Effector memory CD4-positive, alpha-beta T cell (primary cell): ENCODE data around the gene XCL2.

Experiments
- DNase-seq, 3 donors: peaks; one replicate each; pipeline ENCODE4 v3.0.0-alpha.2; 2020
- H3K27ac ChIP-seq: 2 replicates; pipeline ENCODE4 v1.7.0; 2013; ENCODE audit warnings: mild to moderate bottlenecking, low read length, moderate library complexity; ENCODE audit not compliant: insufficient read depth, poor library complexity, severe bottlenecking
- H3K27me3 ChIP-seq: replicated peaks from 2 replicates; pipeline ENCODE4 v1.7.0; 2013; ENCODE audit warnings: mild to moderate bottlenecking, low read length; ENCODE audit not compliant: insufficient read depth, control insufficient read depth, poor library complexity, severe bottlenecking
- H3K36me3 ChIP-seq: 2 replicates; pipeline ENCODE4 v1.7.0; 2013; ENCODE audit warnings: mild to moderate bottlenecking, low read length, moderate library complexity; ENCODE audit not compliant: control insufficient read depth, insufficient read depth
- H3K4me1 ChIP-seq: 2 replicates; pipeline ENCODE4 v1.7.0; 2013; ENCODE audit warnings: low read length, mild to moderate bottlenecking; ENCODE audit not compliant: control insufficient read depth, insufficient read depth, poor library complexity, severe bottlenecking
- H3K4me3 ChIP-seq: 2 replicates; pipeline ENCODE4 v1.7.0; 2013; ENCODE audit warnings: low read length, low read depth, mild to moderate bottlenecking; ENCODE audit not compliant: insufficient read depth, poor library complexity, severe bottlenecking
- H3K9me3 ChIP-seq: 2 replicates; pipeline ENCODE4 v1.7.0; 2013; ENCODE audit warnings: mild to moderate bottlenecking, low read length, moderate library complexity; ENCODE audit not compliant: control insufficient read depth

Gene XCL2

GRCh38 chr1:168520052-168520751 is 23.6 kb downstream of the XCL2 start:
- Histone ChIP-seq H3K36me3 (no peaks in the 10 kb centered on the region), H3K4me1 (peaks cover 21% of the 10 kb centered on the region), H3K27me3 (no peaks in the 10 kb centered on the region), H3K9me3 (no peaks in the 10 kb centered on the region), H3K27ac (no peak overlapping the region), H3K4me3 (no peak overlapping the region)
- no peak for DNase-seq

GRCh38 chr1:168518813-168519212 is 25.0 kb downstream of the XCL2 start:
- peaks cover 31% of the 10 kb centered on the region for H3K4me1 ChIP-seq
- no peaks in the 10 kb centered on the region for H3K27me3 ChIP-seq
- no peaks in the 10 kb centered on the region for H3K9me3 ChIP-seq
- H3K36me3 ChIP-seq = no peaks in the 10 kb centered on the region
- no peak for DNase-seq
- H3K4me3 ChIP-seq = no peak overlapping the region
- no peak overlapping the region for H3K27ac ChIP-seq

DNA sequence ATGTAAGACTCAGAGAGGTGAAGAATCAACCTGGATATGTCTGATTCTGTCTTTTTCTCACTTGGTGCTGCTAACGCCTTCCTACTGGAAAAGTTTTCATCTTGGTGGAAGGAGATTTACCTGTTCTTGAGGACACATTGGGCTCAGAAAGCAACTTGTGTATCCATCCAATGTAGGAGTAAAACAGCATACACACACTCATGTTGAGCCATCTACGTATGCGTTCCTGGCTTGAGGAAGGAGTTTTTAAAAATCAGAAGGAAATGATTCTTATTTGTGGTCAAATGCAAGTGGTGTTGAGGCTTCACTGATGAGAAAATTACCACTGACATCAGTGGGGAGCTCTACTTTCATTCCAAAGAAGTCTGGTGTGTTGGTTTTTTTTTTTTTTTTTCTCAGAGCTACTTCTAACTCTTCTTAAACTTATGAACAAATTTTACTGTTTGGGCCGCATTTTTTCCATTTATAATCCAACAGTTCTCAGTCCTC is 25.6 kb downstream of the XCL2 start:
- Histone ChIP-seq H3K27me3 (no peaks in the 10 kb centered on the region), H3K4me1 (peaks cover 34% of the 10 kb centered on the region)

GRCh38 chr1:168514455-168514854 is 29.3 kb downstream of the XCL2 start:
- Histone ChIP-seq H3K4me1 (peaks cover 19% of the 10 kb centered on the region), H3K4me3 (no peak overlapping the region), H3K9me3 (no peaks in the 10 kb centered on the region), H3K27me3 (no peaks in the 10 kb centered on the region), H3K36me3 (no peaks in the 10 kb centered on the region), H3K27ac (no peak overlapping the region)
- DNase-seq = no peak

More for the DNA sequence above, 25.6 kb downstream of the XCL2 start:
- Histone ChIP-seq H3K36me3 (no peaks in the 10 kb centered on the region), H3K27ac (no peak overlapping the region), H3K4me3 (no peak overlapping the region), H3K9me3 (no peaks in the 10 kb centered on the region)
- no peak for DNase-seq

- H3K4me3 ChIP-seq = no peak overlapping the region
- no peak for DNase-seq
- no peak overlapping the region for H3K27ac ChIP-seq
- H3K27me3 ChIP-seq = no peaks in the 10 kb centered on the region
- H3K4me1 ChIP-seq = peaks cover 19% of the 10 kb centered on the region
- H3K9me3 ChIP-seq = no peaks in the 10 kb centered on the region
- H3K36me3 ChIP-seq = no peaks in the 10 kb centered on the region
Observed at GRCh38 chr1:168513656-168514404, 30.0 kb downstream of the XCL2 start.

DNA sequence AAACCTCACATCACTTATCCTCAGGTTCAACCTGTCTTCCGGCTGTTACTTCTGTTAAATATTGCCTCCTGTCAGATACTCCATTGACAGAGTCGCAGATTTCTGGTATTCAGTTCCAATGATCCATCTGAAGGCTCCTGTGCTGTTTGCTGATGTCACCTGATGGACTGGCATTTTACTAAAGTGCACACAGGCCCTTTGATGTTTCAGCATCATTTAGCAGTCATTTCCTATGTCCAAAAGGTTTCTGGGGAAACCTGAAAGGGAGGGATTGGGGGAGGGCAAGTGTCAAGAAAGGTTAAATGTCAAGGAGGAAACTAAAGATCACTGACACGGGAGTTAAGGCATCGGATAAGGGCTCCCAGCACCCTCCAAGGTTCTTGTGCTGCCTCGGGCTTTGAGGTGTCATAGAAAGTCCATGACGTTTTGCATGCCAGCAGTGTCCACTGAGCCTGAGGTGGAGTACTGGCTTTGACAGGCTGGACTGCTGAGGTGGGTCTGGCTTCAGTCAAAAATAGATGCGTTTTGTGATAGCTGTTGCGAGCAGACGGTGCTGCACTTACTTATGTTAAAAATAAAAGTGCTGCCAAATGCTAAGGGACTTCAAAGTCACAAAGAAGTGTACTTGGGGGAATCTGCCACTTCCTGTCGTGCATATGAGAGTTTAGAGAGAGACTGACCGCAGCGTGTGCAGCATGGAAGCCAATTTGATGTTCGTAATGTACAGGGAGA is 30.8 kb downstream of the XCL2 start:
- DNase-seq = no peak

GRCh38 chr1:168509875-168510791 is 33.7 kb downstream of the XCL2 start:
- DNase-seq = no peak
- Histone ChIP-seq H3K9me3 (no peaks in the 10 kb centered on the region), H3K4me3 (no peak overlapping the region), H3K27ac (no peak overlapping the region), H3K27me3 (no peaks in the 10 kb centered on the region), H3K4me1 (peaks cover 18% of the 10 kb centered on the region), H3K36me3 (no peaks in the 10 kb centered on the region)

More for the DNA sequence above, 30.8 kb downstream of the XCL2 start:
- H3K4me1 ChIP-seq = peaks cover 19% of the 10 kb centered on the region
- no peaks in the 10 kb centered on the region for H3K36me3 ChIP-seq
- H3K27me3 ChIP-seq = no peaks in the 10 kb centered on the region
- no peaks in the 10 kb centered on the region for H3K9me3 ChIP-seq
- H3K27ac ChIP-seq = peak overlapping the region; percentile 40
- H3K4me3 ChIP-seq = peak overlapping the region; percentile 14

GRCh38 chr1:168509210-168509609 is 34.6 kb downstream of the XCL2 start:
- Histone ChIP-seq H3K4me1 (peaks cover 12% of the 10 kb centered on the region), H3K36me3 (no peaks in the 10 kb centered on the region), H3K27me3 (no peaks in the 10 kb centered on the region), H3K9me3 (no peaks in the 10 kb centered on the region), H3K4me3 (no peak overlapping the region), H3K27ac (no peak overlapping the region)
- DNase-seq = no peak

DNA sequence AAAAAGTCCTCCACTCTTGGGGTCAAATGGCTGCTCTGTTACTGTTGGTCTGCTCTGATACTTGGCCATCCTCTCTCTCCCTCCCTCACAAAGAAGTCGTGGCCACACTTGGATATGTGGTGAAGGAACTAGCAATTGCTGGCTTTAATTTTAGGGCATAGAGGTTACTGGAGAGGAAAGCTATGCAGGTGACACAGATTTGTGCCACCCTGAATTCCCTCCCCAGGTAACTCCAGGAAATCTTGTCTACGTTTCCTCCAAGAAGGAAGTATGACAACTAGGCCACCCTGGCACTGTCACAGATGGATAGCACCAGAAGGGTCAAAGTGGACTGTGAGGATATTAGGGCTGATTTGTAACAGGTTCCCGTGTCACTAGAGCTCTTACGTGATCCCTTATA is 36.0 kb downstream of the XCL2 start:
- Histone ChIP-seq H3K27me3 (no peaks in the 10 kb centered on the region), H3K4me1 (peaks cover 5% of the 10 kb centered on the region), H3K27ac (no peak overlapping the region), H3K36me3 (no peaks in the 10 kb centered on the region), H3K4me3 (no peak overlapping the region), H3K9me3 (no peaks in the 10 kb centered on the region)
- DNase-seq = no peak
